ENCODE results near the gene PKHD1.

DNA sequence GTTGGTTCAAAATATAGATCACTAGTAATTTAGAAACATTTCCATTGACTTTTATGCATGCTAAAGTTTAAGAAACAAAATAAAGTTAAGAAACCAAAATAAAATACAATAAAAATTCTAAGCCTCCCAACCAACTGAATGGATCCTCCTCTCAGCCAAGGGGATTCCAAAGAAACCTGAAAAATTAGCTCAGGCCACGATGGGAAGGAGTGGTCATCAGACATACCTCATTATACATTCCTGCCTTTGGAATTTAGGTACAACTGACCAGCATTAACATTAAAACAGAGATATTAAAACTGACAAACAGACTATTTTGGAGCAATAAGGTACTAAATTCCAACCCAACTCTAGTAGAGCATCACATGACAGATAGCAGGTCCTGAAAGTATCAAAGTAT lies 275.2 kb downstream of the PKHD1 start:
- TF ChIP-seq POLR2A (IDR thresholded peaks at IDR 0.05; ENCODE audit: low read length) = no peak
- no peak for TF ChIP-seq GATA1 (IDR thresholded peaks at IDR 0.05; ENCODE audit: low read depth, low read length)
